Measurements from ENCODE around the gene MUS81. TPM values are rescaled to one million over a fixed set of nuclear protein-coding genes. Genes with fewer than 3 reads are reported as not detected.

MUS81 gene
- total and polyA plus RNA-seq, 9 of the 15 experiments (the other 6 are each of a cell fraction or from before 2014, with no cell fraction given) = 13.4 to 118 (median 53.7) TPM

- peak; percentile 25; the same call in 1 of the 2 replicates for TF ChIP-seq EGR1 (conservative IDR thresholded peaks at IDR 0.05)
- no peak for TF ChIP-seq ATF4 (CRISPR knock-in tag; IDR thresholded peaks at IDR 0.05)
- no peak for TF ChIP-seq NCOA6 (IDR thresholded peaks at IDR 0.05)
- TF ChIP-seq MITF (IDR thresholded peaks at IDR 0.05) = no peak
- TF ChIP-seq U2AF1 (optimal IDR thresholded peaks at IDR 0.05; ENCODE audit: low read depth, low read length) = no peak
- no peak for TF ChIP-seq NUFIP1 (IDR thresholded peaks at IDR 0.05; ENCODE audit: partially characterized antibody)
- TF ChIP-seq POLR3G (IDR thresholded peaks at IDR 0.05; ENCODE audit: extremely low read depth, insufficient read length, insufficient replicate concordance) = no peak
- TF ChIP-seq, protein P1, sequence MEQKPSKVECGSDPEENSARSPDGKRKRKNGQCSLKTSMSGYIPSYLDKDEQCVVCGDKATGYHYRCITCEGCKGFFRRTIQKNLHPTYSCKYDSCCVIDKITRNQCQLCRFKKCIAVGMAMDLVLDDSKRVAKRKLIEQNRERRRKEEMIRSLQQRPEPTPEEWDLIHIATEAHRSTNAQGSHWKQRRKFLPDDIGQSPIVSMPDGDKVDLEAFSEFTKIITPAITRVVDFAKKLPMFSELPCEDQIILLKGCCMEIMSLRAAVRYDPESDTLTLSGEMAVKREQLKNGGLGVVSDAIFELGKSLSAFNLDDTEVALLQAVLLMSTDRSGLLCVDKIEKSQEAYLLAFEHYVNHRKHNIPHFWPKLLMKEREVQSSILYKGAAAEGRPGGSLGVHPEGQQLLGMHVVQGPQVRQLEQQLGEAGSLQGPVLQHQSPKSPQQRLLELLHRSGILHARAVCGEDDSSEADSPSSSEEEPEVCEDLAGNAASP (IDR thresholded peaks at IDR 0.05) = no peak
- TF ChIP-seq, protein P2, sequence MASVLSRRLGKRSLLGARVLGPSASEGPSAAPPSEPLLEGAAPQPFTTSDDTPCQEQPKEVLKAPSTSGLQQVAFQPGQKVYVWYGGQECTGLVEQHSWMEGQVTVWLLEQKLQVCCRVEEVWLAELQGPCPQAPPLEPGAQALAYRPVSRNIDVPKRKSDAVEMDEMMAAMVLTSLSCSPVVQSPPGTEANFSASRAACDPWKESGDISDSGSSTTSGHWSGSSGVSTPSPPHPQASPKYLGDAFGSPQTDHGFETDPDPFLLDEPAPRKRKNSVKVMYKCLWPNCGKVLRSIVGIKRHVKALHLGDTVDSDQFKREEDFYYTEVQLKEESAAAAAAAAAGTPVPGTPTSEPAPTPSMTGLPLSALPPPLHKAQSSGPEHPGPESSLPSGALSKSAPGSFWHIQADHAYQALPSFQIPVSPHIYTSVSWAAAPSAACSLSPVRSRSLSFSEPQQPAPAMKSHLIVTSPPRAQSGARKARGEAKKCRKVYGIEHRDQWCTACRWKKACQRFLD (CRISPR knock-in tag; IDR thresholded peaks at IDR 0.05) = no peak
- no peak for TF ChIP-seq ZNF23 (CRISPR knock-in tag; IDR thresholded peaks at IDR 0.05)
- no peak for TF ChIP-seq DNMT1 (IDR thresholded peaks at IDR 0.05)
- 0 out of 4 replicates have a peak, but pooled peaks of 1 of the 2 experiments have one; percentile 7 for TF ChIP-seq RAD21 (CRISPR knock-in tag; conservative IDR thresholded peaks at IDR 0.05 in 1 of 2, IDR thresholded peaks at IDR 0.05 in 1 of 2)
- no peak for TF ChIP-seq TARDBP (IDR thresholded peaks at IDR 0.05)
- no peak for TF ChIP-seq CHCHD3 (CRISPR knock-in tag; IDR thresholded peaks at IDR 0.05)
- TF ChIP-seq HIVEP1 (CRISPR knock-in tag; IDR thresholded peaks at IDR 0.05) = no peak
- TF ChIP-seq ZNF695 (CRISPR knock-in tag; IDR thresholded peaks at IDR 0.05) = no peak
- TF ChIP-seq HMG20B (CRISPR knock-in tag; IDR thresholded peaks at IDR 0.05) = no peak
- no peak for TF ChIP-seq ZFPM2 (CRISPR knock-in tag; IDR thresholded peaks at IDR 0.05)
- no peak for TF ChIP-seq GABPA (tag; conservative IDR thresholded peaks at IDR 0.05; ENCODE audit: low read depth)
- TF ChIP-seq KAT7 (CRISPR knock-in tag; IDR thresholded peaks at IDR 0.05; ENCODE audit: borderline replicate concordance) = 0 out of 2 replicates have a peak, but pooled peaks have one; percentile 45
- TF ChIP-seq TCF7L2 (IDR thresholded peaks at IDR 0.05; ENCODE audit: low read depth, low read length) = no peak
- no peak for TF ChIP-seq ZC3H4 (CRISPR knock-in tag; IDR thresholded peaks at IDR 0.05; ENCODE audit: borderline replicate concordance)
- TF ChIP-seq, protein P3, sequence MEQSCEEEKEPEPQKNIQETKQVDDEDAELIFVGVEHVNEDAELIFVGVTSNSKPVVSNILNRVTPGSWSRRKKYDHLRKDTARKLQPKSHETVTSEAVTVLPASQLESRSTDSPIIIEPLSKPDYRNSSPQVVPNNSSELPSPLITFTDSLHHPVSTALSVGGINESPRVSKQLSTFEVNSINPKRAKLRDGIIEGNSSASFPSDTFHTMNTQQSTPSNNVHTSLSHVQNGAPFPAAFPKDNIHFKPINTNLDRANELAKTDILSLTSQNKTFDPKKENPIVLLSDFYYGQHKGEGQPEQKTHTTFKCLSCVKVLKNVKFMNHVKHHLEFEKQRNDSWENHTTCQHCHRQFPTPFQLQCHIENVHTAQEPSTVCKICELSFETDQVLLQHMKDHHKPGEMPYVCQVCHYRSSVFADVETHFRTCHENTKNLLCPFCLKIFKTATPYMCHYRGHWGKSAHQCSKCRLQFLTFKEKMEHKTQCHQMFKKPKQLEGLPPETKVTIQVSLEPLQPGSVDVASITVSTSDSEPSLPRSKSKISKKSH (CRISPR knock-in tag; IDR thresholded peaks at IDR 0.05) = no peak
- TF ChIP-seq SMARCB1 (IDR thresholded peaks at IDR 0.05; ENCODE audit: insufficient read length, low read depth) = no peak
- no peak for TF ChIP-seq POLR2AphosphoS2 (IDR thresholded peaks at IDR 0.05; ENCODE audit: low read length)
Observed at GRCh38 chr11:65903068-65903481, 42.8 kb downstream of the MUS81 start (continued).
